PC-3 (cell line): ENCODE results near the gene MISFA. TPM values are rescaled to one million over a fixed set of nuclear protein-coding genes. Genes with fewer than 3 reads are reported as not detected.
A peak's percentile ranks its signal among the peaks of the same experiment; 100 is the strongest.

Experiments used
- ATAC-seq: fragments of 200-7000 bp; cut with Tn5 transposase; 2 replicates; pipeline ENCODE4 v1.9.1; 2020; ENCODE audit warnings: mild to moderate bottlenecking, moderate library complexity
- BruUV-seq: library from RNA; stranded (reverse); fragments of 400-500 nt; replicated peaks from 2 replicates; lab custom pipeline; 2021; lab: Mats Ljungman, UMichigan
- CTCF ChIA-PET: fragments of 300-600 bp; sonication (Branson Sonifier 250); formaldehyde crosslinking; loops from one replicate; lab custom pipeline; 2022; ENCODE audit warnings: antibody characterized with exemption; lab: Charles Lee
- POLR2A ChIA-PET: fragments of 300-600 bp; sonication (Branson Sonifier 250); formaldehyde crosslinking; loops from one replicate; lab custom pipeline; 2022; ENCODE audit warnings: antibody characterized with exemption; ENCODE audit not compliant: unreplicated experiment; lab: Charles Lee
- DNase-seq: peaks from one replicate; pipeline ENCODE4 v3.0.0-alpha.2; 2015
- H2AFZ ChIP-seq: fragments of 300-600 bp; sonication (generic); 2 replicates; pipeline ENCODE4 v1.6.0; 2016; ENCODE audit warnings: antibody characterized with exemption, low read length
- H3F3A ChIP-seq: fragments of 300-600 bp; sonication (generic); one replicate; pipeline ENCODE4 v1.6.0; 2017; ENCODE audit warnings: antibody characterized with exemption, low read length, control low read depth, mild to moderate bottlenecking; ENCODE audit not compliant: unreplicated experiment
- H3K27ac ChIP-seq: fragments of 300-600 bp; sonication (generic); 2 replicates; pipeline ENCODE4 v1.5.1; 2016; ENCODE audit warnings: mild to moderate bottlenecking, low read length
- H3K27me3 ChIP-seq: fragments of 300-600 bp; sonication (generic); 2 replicates; pipeline ENCODE4 v1.6.1; 2016; ENCODE audit warnings: low read length, mixed read lengths
- H3K36me3 ChIP-seq: fragments of 300-600 bp; sonication (generic); 2 replicates; pipeline ENCODE4 v1.6.1; 2016; ENCODE audit warnings: low read depth, mixed run types, low read length, mixed read lengths
- H3K4me1 ChIP-seq: fragments of 300-600 bp; sonication (generic); 2 replicates; pipeline ENCODE4 v1.5.1; 2016; ENCODE audit warnings: low read length; ENCODE audit not compliant: insufficient read depth
- H3K4me2 ChIP-seq: fragments of 300-600 bp; sonication (generic); 2 replicates; pipeline ENCODE4 v1.6.0; 2016; ENCODE audit warnings: low read length
- H3K4me3 ChIP-seq: fragments of 300-600 bp; sonication (generic); 2 replicates; pipeline ENCODE4 v1.5.1; 2016; ENCODE audit warnings: mild to moderate bottlenecking, low read length, mixed read lengths
- H3K79me2 ChIP-seq: fragments of 300-600 bp; sonication (generic); 2 replicates; pipeline ENCODE4 v1.6.1; 2017; ENCODE audit warnings: low read length, mixed read lengths
- H3K9ac ChIP-seq: fragments of 300-600 bp; sonication (generic); 2 replicates; pipeline ENCODE4 v1.6.0; 2016; ENCODE audit warnings: mild to moderate bottlenecking, low read length
- H3K9me2 ChIP-seq: fragments of 300-600 bp; sonication (generic); replicated peaks from 2 replicates; pipeline ENCODE4 v1.6.1; 2016; ENCODE audit warnings: mixed run types, low read length, mixed read lengths
- H3K9me3 ChIP-seq: fragments of 300-600 bp; sonication (generic); 2 replicates; pipeline ENCODE4 v1.6.1; 2016; ENCODE audit warnings: low read length, mixed read lengths
- H4K20me1 ChIP-seq: fragments of 300-600 bp; sonication (generic); 2 replicates; pipeline ENCODE4 v1.6.1; 2016; ENCODE audit warnings: low read length, mixed read lengths
- EZH2 ChIP-seq: fragments of 300-600 bp; sonication (generic); IDR thresholded peaks from one replicate; pipeline ENCODE4 v1.6.1; 2017; ENCODE audit warnings: antibody characterized with exemption, mild to moderate bottlenecking, low read length; ENCODE audit not compliant: unreplicated experiment
- EZH2phosphoT487 ChIP-seq: fragments of 300-600 bp; sonication (generic); IDR thresholded peaks from 2 replicates; pipeline ENCODE4 v1.6.1; 2018; ENCODE audit warnings: mild to moderate bottlenecking, antibody characterized with exemption, low read length, borderline replicate concordance
- intact Hi-C: fragments of 100-400 bp; cut with micrococcal nuclease; formaldehyde crosslinking; loops from 2 replicates; pipeline ENCODE4 v1.9.0; 2023
- total RNA-seq: library from RNA; depleted of rRNA; stranded (reverse); fragments of >200 nt; gene quantifications from 2 replicates; pipeline ENCODE4 v1.2.3, GENCODE V29; 2014
- TF ChIP-seq, protein P1 (sequence below): fragments of 300-600 bp; sonication (generic); conservative IDR thresholded peaks from 2 replicates; pipeline ENCODE4 v1.5.1; 2017; ENCODE audit warnings: antibody characterized with exemption, low read depth, mild to moderate bottlenecking, low read length

MISFA gene
- total RNA-seq, 1 experiment from 2014 or later, result 0.36 TPM

DNA sequence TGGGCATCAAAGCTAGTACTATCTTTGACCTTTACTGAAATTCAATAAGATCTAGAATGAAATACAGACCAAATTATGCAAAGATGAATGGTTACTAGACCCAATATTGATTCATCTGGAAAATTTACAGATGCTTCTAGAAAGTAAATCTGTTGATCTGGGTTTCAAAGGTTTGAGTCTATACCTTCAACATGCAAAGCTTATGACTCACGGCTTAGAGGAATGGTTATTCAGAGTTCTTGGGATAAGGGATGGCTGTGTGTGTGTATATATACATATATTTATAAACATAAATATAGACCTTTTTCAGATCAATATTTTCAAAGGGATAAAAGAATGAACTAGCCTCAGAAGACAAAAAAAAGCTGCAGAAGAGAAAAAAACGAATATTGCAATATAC is 33.3 kb downstream of the MISFA start:
- H3K9me3 ChIP-seq, result no peaks in the 10 kb centered on the region
- BruUV-seq, result no TSS peak
- intact Hi-C loops, result loop anchor here (5.0 kb wide), 1 partner anchor 106 kb away; the partner anchor contains the start of gene TSG101

DNA sequence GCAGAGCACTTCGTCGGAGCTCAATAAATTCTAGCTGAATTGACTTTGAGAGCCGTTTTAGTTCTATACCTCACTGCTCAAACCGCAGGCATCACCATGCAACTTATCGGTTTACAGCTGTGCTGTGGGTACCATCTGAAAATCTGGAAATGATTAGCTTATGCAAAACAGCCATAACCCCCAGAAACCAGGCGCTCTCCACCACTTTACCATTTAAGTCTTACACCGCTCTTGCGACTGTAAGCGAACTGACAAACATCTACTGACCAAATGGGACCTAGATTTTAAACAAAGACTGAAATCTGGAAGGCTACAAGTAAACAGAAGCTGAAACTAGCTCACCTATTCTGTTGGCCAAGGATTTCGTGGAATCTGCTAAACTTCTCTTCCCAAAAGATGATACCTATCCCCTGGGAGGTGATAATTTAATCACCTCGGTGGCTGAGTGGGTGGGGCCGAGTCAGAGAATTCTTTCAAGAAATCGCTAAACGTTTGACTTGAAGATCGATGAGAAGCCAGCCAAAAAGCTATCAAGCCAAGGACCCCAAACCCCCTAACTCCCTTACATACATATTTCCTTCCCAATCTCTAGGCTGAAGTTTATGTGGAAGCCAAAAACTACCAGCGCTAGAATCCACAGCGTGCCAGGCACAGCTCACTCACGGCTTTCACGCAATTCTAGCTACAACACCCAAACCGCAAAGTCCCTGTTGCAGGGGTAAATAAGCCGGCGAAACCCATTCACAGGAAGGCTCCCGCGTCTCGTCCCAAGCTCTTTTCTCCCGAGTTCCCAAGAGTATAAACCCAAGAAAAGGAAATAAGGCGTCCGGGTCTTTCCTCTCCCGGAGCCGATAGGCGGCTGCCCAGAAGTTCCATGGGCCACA is 33.9 kb downstream of the MISFA start:
- no peaks in the 10 kb centered on the region for H3K27me3 ChIP-seq
- peak overlapping the region; percentile 97 for H3K4me2 ChIP-seq
- no peaks in the 10 kb centered on the region for H3K9me2 ChIP-seq
- peaks cover 60% of the 10 kb centered on the region for H3K79me2 ChIP-seq
- ChIA-PET POLR2A (interaction anchor here (0.6 kb wide), 1 partner anchor 57 kb away, joined by 21 read pairs; no protein-coding TSS in a partner anchor), CTCF (interaction anchor here (0.7 kb wide), 1 partner anchor 88 kb away, joined by 4 read pairs; no protein-coding TSS in a partner anchor)
- BruUV-seq, result TSS peak; percentile 67
- peaks cover 10% of the 10 kb centered on the region for H3K4me1 ChIP-seq
- no peaks in the 10 kb centered on the region for H3K9me3 ChIP-seq
- ATAC-seq (no peak), DNase-seq (no peak)
- H2AFZ ChIP-seq, result peak overlapping the region; percentile 60
- H3K9ac ChIP-seq, result peak overlapping the region; percentile 88
- no peaks in the 10 kb centered on the region for H3K36me3 ChIP-seq
- intact Hi-C loops, result loop anchor here (1.0 to 5.0 kb wide), 5 partner anchors 45 to 311 kb away; partner anchors contain the start of genes GTF2H1, HPS5, TMEM86A and TSG101
- no peaks in the 10 kb centered on the region for H3F3A ChIP-seq
- peak overlapping the region; percentile 86 for H3K4me3 ChIP-seq
- TF ChIP-seq EZH2phosphoT487 (no peak), EZH2 (no peak)
- TF ChIP-seq, protein P1, sequence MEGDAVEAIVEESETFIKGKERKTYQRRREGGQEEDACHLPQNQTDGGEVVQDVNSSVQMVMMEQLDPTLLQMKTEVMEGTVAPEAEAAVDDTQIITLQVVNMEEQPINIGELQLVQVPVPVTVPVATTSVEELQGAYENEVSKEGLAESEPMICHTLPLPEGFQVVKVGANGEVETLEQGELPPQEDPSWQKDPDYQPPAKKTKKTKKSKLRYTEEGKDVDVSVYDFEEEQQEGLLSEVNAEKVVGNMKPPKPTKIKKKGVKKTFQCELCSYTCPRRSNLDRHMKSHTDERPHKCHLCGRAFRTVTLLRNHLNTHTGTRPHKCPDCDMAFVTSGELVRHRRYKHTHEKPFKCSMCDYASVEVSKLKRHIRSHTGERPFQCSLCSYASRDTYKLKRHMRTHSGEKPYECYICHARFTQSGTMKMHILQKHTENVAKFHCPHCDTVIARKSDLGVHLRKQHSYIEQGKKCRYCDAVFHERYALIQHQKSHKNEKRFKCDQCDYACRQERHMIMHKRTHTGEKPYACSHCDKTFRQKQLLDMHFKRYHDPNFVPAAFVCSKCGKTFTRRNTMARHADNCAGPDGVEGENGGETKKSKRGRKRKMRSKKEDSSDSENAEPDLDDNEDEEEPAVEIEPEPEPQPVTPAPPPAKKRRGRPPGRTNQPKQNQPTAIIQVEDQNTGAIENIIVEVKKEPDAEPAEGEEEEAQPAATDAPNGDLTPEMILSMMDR, result no peak
- H3K27ac ChIP-seq, result no peak overlapping the region
- peaks cover 15% of the 10 kb centered on the region for H4K20me1 ChIP-seq

More for the DNA sequence above, 33.3 kb downstream of the MISFA start:
- H3F3A ChIP-seq, result no peaks in the 10 kb centered on the region
- TF ChIP-seq EZH2phosphoT487, result no peak
- TF ChIP-seq EZH2, result no peak
- TF ChIP-seq, protein P1, result no peak
- ATAC-seq (no peak), DNase-seq (peak; percentile 28)
- H3K27ac ChIP-seq, result no peak overlapping the region
- H2AFZ ChIP-seq, result no peak overlapping the region
- peak overlapping the region; percentile 97 for H3K4me2 ChIP-seq
- H3K4me3 ChIP-seq, result peak overlapping the region; percentile 86
- H4K20me1 ChIP-seq, result peaks cover 19% of the 10 kb centered on the region
- POLR2A ChIA-PET, result no interaction called here
- no peaks in the 10 kb centered on the region for H3K27me3 ChIP-seq
- H3K79me2 ChIP-seq, result peaks cover 66% of the 10 kb centered on the region
- H3K4me1 ChIP-seq, result peaks cover 10% of the 10 kb centered on the region
- peak overlapping the region; percentile 88; the same call in 1 of the 2 replicates for H3K9ac ChIP-seq
- no peaks in the 10 kb centered on the region for H3K9me2 ChIP-seq
- CTCF ChIA-PET, result interaction anchor here (0.7 kb wide), 1 partner anchor 89 kb away, joined by 4 read pairs; no protein-coding TSS in a partner anchor
- H3K36me3 ChIP-seq, result no peaks in the 10 kb centered on the region
